Measurements from ENCODE around the gene IRGC.
"Not testable (repeated sequence)": the region's sequence is repeated elsewhere in the genome, so short reads cannot be mapped to it uniquely, and the experiment has no call there.

Gene IRGC

GRCh38 chr19:43755256-43755801, 39.5 kb downstream of the IRGC start:
- peak; percentile 93 to 97 (median 94) for DNase-seq

DNA sequence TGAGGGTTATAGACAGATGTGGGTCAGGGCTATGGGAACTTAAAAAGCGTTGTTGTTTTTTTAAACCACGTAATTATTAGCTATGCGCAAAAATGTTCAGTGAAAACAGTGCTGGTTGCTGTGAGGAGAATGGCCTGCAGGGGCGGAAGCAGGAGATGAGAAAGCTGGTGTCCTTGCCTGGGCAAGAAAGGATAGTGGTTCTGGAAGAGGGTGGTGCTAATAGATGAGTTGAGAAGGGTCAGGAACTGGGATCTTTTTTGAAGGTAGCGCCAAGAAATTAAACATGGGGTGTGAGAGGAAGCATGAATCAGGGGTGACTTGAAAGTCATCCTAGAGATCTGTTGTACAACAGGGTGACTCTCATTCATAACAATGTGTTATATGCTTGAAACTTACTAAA, 43.6 kb downstream of the IRGC start:
- peak in 3 of 4 experiments; percentile 28 to 35 (median 28) for DNase-seq

DNA sequence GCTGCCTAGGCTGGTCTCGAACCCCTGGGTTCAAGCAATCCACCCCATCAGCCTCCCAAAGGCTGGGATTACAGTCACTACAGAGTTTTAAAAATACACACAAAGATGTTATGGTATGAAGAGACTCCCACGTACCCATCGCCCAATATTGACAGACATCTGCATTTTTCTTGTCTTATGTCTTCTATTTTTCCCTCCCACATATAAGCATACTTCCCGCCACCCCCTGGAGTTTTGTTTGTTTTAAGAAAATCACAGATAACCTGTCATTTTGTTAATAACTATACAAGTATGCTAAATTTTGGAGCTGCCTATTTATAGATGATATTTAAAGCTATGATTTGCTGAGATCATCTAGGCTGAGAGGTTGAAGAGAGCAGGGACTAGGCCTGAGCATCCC, 45.1 kb downstream of the IRGC start:
- DNase-seq, result no peak

- no peak for DNase-seq
Measured at GRCh38 chr19:43762814-43763213, 46.9 kb downstream of the IRGC start.

DNA sequence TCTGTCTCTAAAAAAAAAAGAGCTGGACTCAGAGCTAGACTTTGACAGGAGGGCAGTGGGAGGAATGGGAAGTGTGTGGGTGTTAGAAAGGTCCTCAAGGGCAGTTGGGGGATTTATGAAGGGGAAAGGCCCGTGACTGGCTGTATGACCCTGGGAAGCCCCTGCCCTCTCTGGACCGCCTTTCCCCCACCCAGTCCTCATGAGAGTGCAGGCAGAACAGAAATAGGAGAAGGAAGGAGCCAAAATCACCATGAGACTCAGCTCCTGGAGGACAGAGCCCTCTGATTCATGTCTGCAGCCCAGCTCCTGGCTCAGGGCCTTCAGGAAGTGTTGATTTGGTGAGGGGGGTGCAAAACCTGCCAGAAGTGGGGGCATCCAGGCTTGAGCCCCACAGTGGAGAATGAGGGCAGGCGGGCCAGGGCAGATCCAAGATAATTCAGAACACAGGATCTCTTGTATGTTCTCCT, 47.6 kb downstream of the IRGC start:
- peak; percentile 84 to 96 (median 94) for DNase-seq

DNA sequence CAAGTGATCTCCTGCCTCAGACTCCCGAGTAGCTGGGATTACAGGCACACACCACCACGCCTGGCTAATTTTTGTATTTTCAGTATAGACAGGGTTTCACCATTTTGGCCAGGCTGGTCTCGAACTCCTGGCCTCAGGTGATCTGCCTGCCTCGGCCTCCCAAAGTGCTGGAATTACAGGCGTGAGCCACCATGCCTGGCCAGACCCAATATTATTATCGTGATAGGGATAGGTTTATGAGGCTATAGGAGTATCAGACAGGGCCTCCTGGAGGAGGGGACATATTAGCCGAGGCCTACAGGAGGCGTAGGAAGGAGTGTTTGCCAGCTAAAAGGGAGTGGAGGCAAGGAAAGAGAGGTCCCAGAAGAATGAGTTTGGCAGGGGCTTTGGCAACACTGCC, 48.8 kb downstream of the IRGC start:
- not testable (repeated sequence) for DNase-seq

DNA sequence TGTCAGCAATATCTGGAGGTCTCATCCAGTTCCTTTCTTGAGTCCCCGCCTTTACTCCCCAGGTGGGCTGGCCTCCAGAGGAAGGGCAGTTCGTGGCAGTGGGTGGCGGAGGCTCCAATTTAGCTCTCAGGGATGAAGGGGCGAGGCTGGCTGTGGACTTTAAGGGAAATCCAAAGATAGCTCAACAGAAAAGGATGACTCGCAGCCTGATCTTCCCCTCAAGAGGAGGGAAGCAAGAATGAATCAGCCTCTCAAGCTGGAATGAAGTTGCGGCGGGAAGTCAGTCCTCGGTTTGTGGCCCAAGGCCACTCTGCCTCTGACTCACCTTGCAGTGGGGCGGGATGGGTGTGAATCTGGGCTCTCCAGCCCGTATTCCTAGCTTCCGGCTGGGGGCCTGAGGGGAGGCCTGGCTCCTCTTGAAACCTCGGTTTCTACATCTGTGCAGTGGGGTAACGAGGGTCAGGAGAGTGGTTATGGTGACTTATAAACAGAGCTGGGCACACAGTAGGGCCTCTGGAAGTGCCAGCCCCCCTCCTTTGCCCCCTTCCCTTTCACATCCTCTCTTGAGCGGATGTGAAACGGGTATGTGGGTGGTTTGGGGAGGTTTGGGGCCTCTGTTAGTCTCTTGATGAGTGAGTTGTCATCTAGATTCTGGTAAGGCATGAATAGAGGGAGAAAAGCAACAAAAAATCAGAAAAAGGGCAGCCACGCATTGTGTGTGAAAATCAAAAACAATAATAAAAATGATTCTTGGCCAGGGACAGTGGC, 49.4 kb downstream of the IRGC start:
- peak; percentile 90 to 96 (median 93) for DNase-seq

DNA sequence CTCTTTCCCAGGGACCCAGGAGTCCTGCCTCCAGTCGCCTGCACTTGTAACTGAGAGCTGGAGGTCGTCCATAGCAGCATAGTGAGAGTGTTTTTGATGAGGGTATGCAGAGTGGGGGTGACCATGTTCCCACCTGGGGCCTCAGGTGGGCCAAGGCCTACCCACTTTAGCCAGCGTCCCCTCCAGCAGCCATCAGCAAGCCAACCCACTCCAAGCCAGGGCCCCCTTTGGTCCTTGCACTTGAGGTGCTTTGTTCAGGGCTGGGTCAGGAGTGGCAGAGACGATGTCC, 50.8 kb downstream of the IRGC start:
- no peak for DNase-seq

GRCh38 chr19:43767316-43767715, 51.4 kb downstream of the IRGC start:
- no peak for DNase-seq

DNA sequence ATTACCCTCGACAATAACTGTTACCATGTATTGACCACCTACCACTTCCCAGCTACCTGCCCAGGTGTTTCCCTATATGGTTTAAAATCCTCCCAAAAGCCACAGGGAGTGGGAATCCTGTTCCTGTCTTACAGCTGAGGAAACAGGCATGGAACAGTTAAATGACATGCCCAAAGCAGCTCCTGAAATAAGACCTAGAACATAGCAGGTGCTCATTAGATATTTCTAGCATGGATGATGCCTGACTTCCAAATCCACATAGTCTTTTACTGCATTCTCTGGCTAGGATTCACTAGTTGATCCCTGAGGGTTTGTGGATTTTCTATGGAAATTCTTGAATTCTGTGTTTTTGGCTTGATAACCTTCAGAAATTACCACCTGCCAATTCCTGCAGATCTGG, 51.9 kb downstream of the IRGC start:
- no peak for DNase-seq

DNA sequence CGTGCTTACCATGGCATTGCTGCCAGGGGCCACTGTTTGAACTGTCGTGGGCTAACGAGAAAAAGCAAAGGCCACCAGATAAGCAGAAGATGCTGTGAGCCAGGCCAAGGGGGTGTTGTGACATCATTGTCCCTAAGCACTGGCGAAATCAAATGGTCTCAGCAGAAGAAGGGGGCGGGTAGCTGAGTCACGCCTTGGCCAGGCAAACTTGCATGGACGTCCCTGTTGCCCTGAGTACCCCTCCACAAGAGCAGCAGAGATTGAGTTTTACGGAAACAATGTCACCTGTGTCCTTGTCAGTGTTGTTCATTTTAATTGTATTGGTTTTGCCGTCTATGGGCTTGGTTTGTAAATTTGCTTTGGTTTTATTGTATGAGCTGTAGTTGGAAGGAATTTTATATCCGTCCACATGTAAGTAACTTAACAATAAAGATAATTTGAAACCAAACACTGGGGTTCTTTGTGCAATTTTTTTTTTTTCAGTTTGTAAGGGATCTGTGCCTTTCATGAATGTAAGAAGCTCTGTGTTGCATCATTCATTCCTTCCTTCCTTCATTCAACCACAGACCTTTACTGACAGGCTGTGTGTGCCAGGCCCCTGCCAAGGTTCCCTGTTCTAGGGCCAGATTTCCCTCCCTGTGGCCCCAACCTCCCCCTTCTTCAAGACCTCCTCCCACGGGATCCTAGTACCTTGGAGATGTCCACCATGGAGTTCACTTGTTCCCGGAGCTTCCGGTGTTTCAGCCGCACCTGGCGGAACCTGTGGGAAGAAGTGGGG, 52.6 kb downstream of the IRGC start:
- peak; percentile 81 to 92 (median 89) for DNase-seq

GRCh38 chr19:43769256-43769655, 53.4 kb downstream of the IRGC start:
- no peak for DNase-seq

Measured in suppressor macrophage (primary cell).